H9 (cell line): ENCODE measurements around the gene FBXL20. TPM values are rescaled to one million over a fixed set of nuclear protein-coding genes. Genes with fewer than 3 reads are reported as not detected.

Source experiments
- DNase-seq: peaks from one replicate; pipeline ENCODE4 v3.0.0-alpha.2; 2017
- H2AFZ ChIP-seq: one replicate; pipeline ENCODE4 v1.6.1; 2013; ENCODE audit warnings: mild to moderate bottlenecking, low read length, control low read depth, moderate library complexity
- H2AK5ac ChIP-seq: 2 replicates; pipeline ENCODE4 v1.6.1; 2013; ENCODE audit warnings: low read length, control low read depth, mixed read lengths; ENCODE audit not compliant: insufficient read length
- H2BK120ac ChIP-seq: one replicate; pipeline ENCODE4 v1.6.1; 2013; ENCODE audit warnings: low read depth, mild to moderate bottlenecking, low read length, control low read depth, inconsistent platforms; ENCODE audit not compliant: poor library complexity, severe bottlenecking
- H2BK12ac ChIP-seq: 2 replicates; pipeline ENCODE4 v1.6.1; 2013; ENCODE audit warnings: low read length, control low read depth, mixed read lengths, low read depth; ENCODE audit not compliant: insufficient read length
- H2BK15ac ChIP-seq: 2 replicates; pipeline ENCODE4 v1.6.1; 2013; ENCODE audit warnings: low read depth, low read length, control low read depth
- H2BK20ac ChIP-seq: one replicate; pipeline ENCODE4 v1.6.1; 2013; ENCODE audit warnings: low read depth, mild to moderate bottlenecking, low read length, control low read depth, inconsistent platforms; ENCODE audit not compliant: poor library complexity, severe bottlenecking
- H2BK5ac ChIP-seq: 2 replicates; pipeline ENCODE4 v1.6.1; 2013; ENCODE audit warnings: low read length, control low read depth, mixed read lengths; ENCODE audit not compliant: insufficient read length
- H3K14ac ChIP-seq: 2 replicates; pipeline ENCODE4 v1.6.1; 2013; ENCODE audit warnings: low read length, control low read depth; ENCODE audit not compliant: insufficient read depth
- H3K18ac ChIP-seq: 2 replicates; pipeline ENCODE4 v1.6.1; 2013; ENCODE audit warnings: low read depth, mild to moderate bottlenecking, mixed read lengths, low read length, control low read depth; ENCODE audit not compliant: insufficient read length
- H3K23ac ChIP-seq: 2 replicates; pipeline ENCODE4 v1.6.1; 2013; ENCODE audit warnings: low read length, control low read depth, mixed read lengths, low read depth; ENCODE audit not compliant: insufficient read length
- H3K23me2 ChIP-seq: 2 replicates; pipeline ENCODE4 v1.6.1; 2013; ENCODE audit warnings: low read depth, mild to moderate bottlenecking, mixed read lengths, low read length, control low read depth; ENCODE audit not compliant: insufficient read length, poor library complexity, severe bottlenecking
- H3K27ac ChIP-seq: 2 replicates; pipeline ENCODE4 v1.5.1; 2013; ENCODE audit warnings: low read length, control low read depth, mixed read lengths, low read depth; ENCODE audit not compliant: insufficient read length
- H3K27me3 ChIP-seq: 2 replicates; pipeline ENCODE4 v1.6.1; 2013; ENCODE audit warnings: low read length, control low read depth, inconsistent platforms; ENCODE audit not compliant: insufficient read depth
- H3K4ac ChIP-seq: 2 replicates; pipeline ENCODE4 v1.6.1; 2013; ENCODE audit warnings: low read depth, mild to moderate bottlenecking, control low read depth, inconsistent platforms, low read length, moderate library complexity
- H3K4me1 ChIP-seq: 2 replicates; pipeline ENCODE4 v1.6.1; 2013; ENCODE audit warnings: low read length, control low read depth, inconsistent platforms; ENCODE audit not compliant: insufficient read depth
- H3K4me2 ChIP-seq: 2 replicates; pipeline ENCODE4 v1.6.1; 2013; ENCODE audit warnings: low read length, control low read depth, mixed read lengths; ENCODE audit not compliant: insufficient read length, insufficient read depth
- H3K56ac ChIP-seq: 2 replicates; pipeline ENCODE4 v1.6.1; 2013; ENCODE audit warnings: low read depth, mild to moderate bottlenecking, mixed read lengths, low read length, control low read depth; ENCODE audit not compliant: insufficient read length
- H3K79me1 ChIP-seq: 2 replicates; pipeline ENCODE4 v1.6.1; 2013; ENCODE audit warnings: low read depth, mild to moderate bottlenecking, moderate library complexity, low read length, control low read depth, inconsistent platforms; ENCODE audit not compliant: insufficient read depth, poor library complexity, severe bottlenecking
- H3K79me2 ChIP-seq: 2 replicates; pipeline ENCODE4 v1.6.1; 2013; ENCODE audit warnings: low read length, control low read depth, inconsistent platforms; ENCODE audit not compliant: insufficient read depth
- H3K9ac ChIP-seq: 2 replicates; pipeline ENCODE4 v1.6.1; 2013; ENCODE audit warnings: low read length, control low read depth, mixed read lengths; ENCODE audit not compliant: insufficient read length; ENCODE audit errors: extremely low read depth
- H3K9me3 ChIP-seq: one replicate; pipeline ENCODE4 v1.6.1; 2013; ENCODE audit warnings: low read depth, low read length, inconsistent platforms; ENCODE audit not compliant: control insufficient read depth
- H3T11ph ChIP-seq: one replicate; pipeline ENCODE4 v1.6.1; 2013; ENCODE audit warnings: mild to moderate bottlenecking, low read length, control low read depth, inconsistent platforms
- H4K20me1 ChIP-seq: one replicate; pipeline ENCODE4 v1.6.1; 2013; ENCODE audit not compliant: control insufficient read depth, insufficient read length, insufficient read depth
- H4K5ac ChIP-seq: 2 replicates; pipeline ENCODE4 v1.6.1; 2013; ENCODE audit warnings: low read depth, mild to moderate bottlenecking, mixed read lengths, low read length, control low read depth; ENCODE audit not compliant: insufficient read length
- H4K8ac ChIP-seq: replicated peaks from 2 replicates; pipeline ENCODE4 v1.6.1; 2013; ENCODE audit warnings: low read length, control low read depth, mixed read lengths, low read depth; ENCODE audit not compliant: insufficient read length
- H4K91ac ChIP-seq: 2 replicates; pipeline ENCODE4 v1.6.1; 2013; ENCODE audit warnings: low read depth, mild to moderate bottlenecking, moderate library complexity, mixed read lengths, low read length, control low read depth; ENCODE audit not compliant: insufficient read length
- H3K27ac Mint-ChIP-seq, 3 experiments: 2 replicates in 2 of 3; 3 replicates in 1 of 3; pipeline ENCODE4 v1.8.0; 2020 to 2021; ENCODE audit warnings: mixed read lengths in 3 of 3, mild to moderate bottlenecking in 1 of 3, moderate library complexity in 1 of 3
- H3K27me3 Mint-ChIP-seq: 2 replicates; pipeline ENCODE4 v1.8.0; 2021; ENCODE audit warnings: low read depth, mild to moderate bottlenecking, moderate library complexity, mixed read lengths
- H3K36me3 Mint-ChIP-seq, 3 experiments: 2 replicates in 2 of 3; 3 replicates in 1 of 3; pipeline ENCODE4 v1.8.0; 2020 to 2021; ENCODE audit warnings: low read depth in 3 of 3, mixed read lengths in 3 of 3; ENCODE audit not compliant: insufficient read depth in 1 of 3
- H3K4me1 Mint-ChIP-seq, 2 experiments: 2 replicates each; pipeline ENCODE4 v1.8.0; 2020; ENCODE audit warnings: mixed read lengths in 2 of 2
- H3K4me3 Mint-ChIP-seq, 2 experiments: 2 replicates in 1 of 2; 3 replicates in 1 of 2; pipeline ENCODE4 v1.8.0; 2020 to 2021; ENCODE audit warnings: mild to moderate bottlenecking in 2 of 2, mixed read lengths in 2 of 2, moderate library complexity in 1 of 2
- H3K9me3 Mint-ChIP-seq, 2 experiments: 2 replicates in 1 of 2; 3 replicates in 1 of 2; pipeline ENCODE4 v1.8.0; 2020; ENCODE audit warnings: mild to moderate bottlenecking in 2 of 2, mixed read lengths in 2 of 2, moderate library complexity in 1 of 2
- WGBS: extraction: QIAGEN DNeasy Blood & Tissue Kit; methylation state at CpG from one replicate; pipeline ENCODE4 v1.1.7; 2013; ENCODE audit warnings: missing lambda C conversion rate, low lambda C conversion rate, mixed read lengths; ENCODE audit not compliant: insufficient read length; ENCODE audit errors: extremely low coverage; 5-methylcytosine and 5-hydroxymethylcytosine counted together
- total RNA-seq: library from RNA; stranded (reverse); gene quantifications from 2 replicates; pipeline ENCODE4 v1.2.1, GENCODE V29; 2021
- TF ChIP-seq, protein P1 (sequence below): fragments of 200-600 bp; sonication (generic); conservative IDR thresholded peaks from 3 replicates; pipeline ENCODE4 v1.8.0; 2021; ENCODE audit warnings: antibody characterized with exemption, mild to moderate bottlenecking

Gene FBXL20
- total RNA-seq, 1 experiment from 2014 or later: 18.4 TPM

DNA sequence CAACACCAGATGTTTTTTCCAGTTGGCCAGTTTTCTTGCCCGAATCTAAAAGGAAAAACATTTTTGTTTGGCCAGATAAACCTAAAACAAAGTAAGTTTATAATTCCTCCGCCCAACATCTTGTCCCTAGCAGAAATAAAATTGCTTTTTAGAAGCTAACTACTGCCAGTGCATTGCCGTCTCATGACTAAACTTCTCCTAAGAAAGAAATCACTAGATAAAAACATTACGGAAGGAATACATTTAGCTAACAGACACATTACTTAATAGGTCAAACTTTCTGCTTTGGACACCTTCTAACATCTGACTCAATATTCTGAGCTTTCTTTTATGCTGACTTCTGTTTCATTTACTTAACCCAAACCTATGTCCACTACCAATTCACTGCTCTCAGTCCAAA, 36.2 kb downstream of the FBXL20 start:
- no peak overlapping the region for H4K91ac ChIP-seq
- H4K20me1 ChIP-seq: no peaks in the 10 kb centered on the region
- TF ChIP-seq, protein P1, sequence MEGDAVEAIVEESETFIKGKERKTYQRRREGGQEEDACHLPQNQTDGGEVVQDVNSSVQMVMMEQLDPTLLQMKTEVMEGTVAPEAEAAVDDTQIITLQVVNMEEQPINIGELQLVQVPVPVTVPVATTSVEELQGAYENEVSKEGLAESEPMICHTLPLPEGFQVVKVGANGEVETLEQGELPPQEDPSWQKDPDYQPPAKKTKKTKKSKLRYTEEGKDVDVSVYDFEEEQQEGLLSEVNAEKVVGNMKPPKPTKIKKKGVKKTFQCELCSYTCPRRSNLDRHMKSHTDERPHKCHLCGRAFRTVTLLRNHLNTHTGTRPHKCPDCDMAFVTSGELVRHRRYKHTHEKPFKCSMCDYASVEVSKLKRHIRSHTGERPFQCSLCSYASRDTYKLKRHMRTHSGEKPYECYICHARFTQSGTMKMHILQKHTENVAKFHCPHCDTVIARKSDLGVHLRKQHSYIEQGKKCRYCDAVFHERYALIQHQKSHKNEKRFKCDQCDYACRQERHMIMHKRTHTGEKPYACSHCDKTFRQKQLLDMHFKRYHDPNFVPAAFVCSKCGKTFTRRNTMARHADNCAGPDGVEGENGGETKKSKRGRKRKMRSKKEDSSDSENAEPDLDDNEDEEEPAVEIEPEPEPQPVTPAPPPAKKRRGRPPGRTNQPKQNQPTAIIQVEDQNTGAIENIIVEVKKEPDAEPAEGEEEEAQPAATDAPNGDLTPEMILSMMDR: no peak
- Mint-ChIP-seq H3K9me3 (no peaks in the 10 kb centered on the region), H3K27me3 (no peaks in the 10 kb centered on the region), H3K36me3 (no peaks in the 10 kb centered on the region), H3K4me3 (no peak overlapping the region), H3K4me1 (no peaks in the 10 kb centered on the region), H3K27ac (no peak overlapping the region; a peak in 1 of 7 replicates)
- no peaks in the 10 kb centered on the region for H3K79me1 ChIP-seq
- no peaks in the 10 kb centered on the region for H3K23me2 ChIP-seq
- no peak overlapping the region for H3K23ac ChIP-seq
- no peak overlapping the region for H3K14ac ChIP-seq
- H2BK20ac ChIP-seq: no peak overlapping the region
- DNase-seq: no peak
- no peaks in the 10 kb centered on the region for H3K9me3 ChIP-seq
- H3K4me2 ChIP-seq: no peak overlapping the region
- H3K56ac ChIP-seq: no peak overlapping the region
- H2BK120ac ChIP-seq: no peak overlapping the region
- no peaks in the 10 kb centered on the region for H3K27me3 ChIP-seq
- H2BK12ac ChIP-seq: no peak overlapping the region
- no peak overlapping the region for H3K27ac ChIP-seq
- no CpG with 5 or more reads among the region's 4 CpGs for WGBS
- no peak overlapping the region for H2AFZ ChIP-seq
- H2BK5ac ChIP-seq: no peak overlapping the region
- no peak overlapping the region for H3T11ph ChIP-seq
- no peaks in the 10 kb centered on the region for H3K4me1 ChIP-seq
- H4K5ac ChIP-seq: no peak overlapping the region
- no peak overlapping the region for H3K4ac ChIP-seq
- H2BK15ac ChIP-seq: no peak overlapping the region
- H2AK5ac ChIP-seq: no peak overlapping the region
- no peak overlapping the region for H3K18ac ChIP-seq
- H3K9ac ChIP-seq: no peak overlapping the region
- H3K79me2 ChIP-seq: no peaks in the 10 kb centered on the region; the same call in none of the 2 replicates
- no peak overlapping the region for H4K8ac ChIP-seq
